RWPE2 (cell line): ENCODE measurements around the gene AKAP11.
A peak's percentile ranks its signal among the peaks of the same experiment; 100 is the strongest.
"Not testable (repeated sequence)": the region's sequence is repeated elsewhere in the genome, so short reads cannot be mapped to it uniquely, and the experiment has no call there.

Source experiments
- ATAC-seq: fragments of 200-7000 bp; cut with Tn5 transposase; 3 replicates; pipeline ENCODE4 v1.9.1; 2021; ENCODE audit warnings: low read depth
- DNase-seq: peaks from one replicate; pipeline ENCODE4 v3.0.0-alpha.2; 2020; ENCODE audit warnings: low spot score
- H3K27ac ChIP-seq: fragments of 450-650 bp; 2 replicates; pipeline ENCODE4 v1.5.1; 2017; ENCODE audit warnings: mild to moderate bottlenecking; ENCODE audit not compliant: poor library complexity, severe bottlenecking
- H3K27me3 ChIP-seq: fragments of 250-450 bp; sonication (Bioruptor Pico); 2 replicates; pipeline ENCODE4 v1.5.1; 2021; ENCODE audit warnings: mild to moderate bottlenecking, moderate library complexity; ENCODE audit not compliant: insufficient read depth, poor library complexity, severe bottlenecking
- H3K36me3 ChIP-seq: fragments of 250-450 bp; sonication (Bioruptor Pico); 2 replicates; pipeline ENCODE4 v1.5.1; 2020; ENCODE audit warnings: low read depth, mild to moderate bottlenecking, moderate library complexity
- H3K4me1 ChIP-seq: fragments of 250-450 bp; sonication (Bioruptor Pico); 2 replicates; pipeline ENCODE4 v1.5.1; 2021; ENCODE audit warnings: mild to moderate bottlenecking, moderate library complexity; ENCODE audit not compliant: insufficient read depth, poor library complexity, severe bottlenecking
- H3K4me3 ChIP-seq: fragments of 250-450 bp; sonication (Bioruptor Pico); 2 replicates; pipeline ENCODE4 v1.5.1; 2021; ENCODE audit warnings: mild to moderate bottlenecking, moderate library complexity; ENCODE audit not compliant: severe bottlenecking
- H3K9me3 ChIP-seq: fragments of 250-450 bp; sonication (Bioruptor Pico); 2 replicates; pipeline ENCODE4 v1.5.1; 2021; ENCODE audit warnings: mild to moderate bottlenecking, moderate library complexity; ENCODE audit not compliant: severe bottlenecking
- CTCF ChIP-seq: fragments of 450-650 bp; IDR thresholded peaks from one replicate; pipeline ENCODE4 v1.5.1; 2017; ENCODE audit warnings: mild to moderate bottlenecking, moderate library complexity; ENCODE audit not compliant: poor library complexity, severe bottlenecking

AKAP11 gene

GRCh38 chr13:42272115-42272803 lies at the start of gene AKAP11:
Gene AKAP11, plus strand, starts transcription at chr13:42272152. Its CDS starts 14,197 bp downstream, at chr13:42286349.
- peak within 1 kb of the TSS; percentile 58 for H3K27ac ChIP-seq
- H3K27me3 ChIP-seq = no peaks in the 10 kb centered on the region
- no peaks in the 10 kb centered on the region; the same call in 1 of the 2 replicates for H3K36me3 ChIP-seq
- peaks cover 10% of the 10 kb centered on the region for H3K4me1 ChIP-seq
- TF ChIP-seq CTCF = no peak
- peak within 1 kb of the TSS; percentile 85 for H3K4me3 ChIP-seq
- DNase-seq (no peak), ATAC-seq (peak; percentile 52)
- no peaks in the 10 kb centered on the region for H3K9me3 ChIP-seq

GRCh38 chr13:42223681-42224080 lies 48.3 kb upstream of the AKAP11 start:
- Histone ChIP-seq H3K4me3 (no peak overlapping the region), H3K36me3 (peaks cover 57% of the 10 kb centered on the region), H3K27me3 (no peaks in the 10 kb centered on the region), H3K4me1 (peaks cover under 1% of the 10 kb centered on the region), H3K27ac (no peak overlapping the region), H3K9me3 (no peaks in the 10 kb centered on the region)
- no peak for TF ChIP-seq CTCF
- no peak for DNase-seq
- no peak for ATAC-seq

- DNase-seq (no peak), ATAC-seq (no peak)
- TF ChIP-seq CTCF = no peak
- Histone ChIP-seq H3K27ac (no peak overlapping the region), H3K4me3 (no peak overlapping the region), H3K9me3 (no peaks in the 10 kb centered on the region), H3K27me3 (no peaks in the 10 kb centered on the region), H3K36me3 (peaks cover 57% of the 10 kb centered on the region), H3K4me1 (peaks cover 9% of the 10 kb centered on the region)
These were observed 46.9 kb upstream of the AKAP11 start for GRCh38 chr13:42225051-42225450.

- not testable (repeated sequence) for H3K27ac ChIP-seq, DNase-seq, ATAC-seq, H3K9me3 ChIP-seq, H3K4me3 ChIP-seq, H3K4me1 ChIP-seq, H3K27me3 ChIP-seq
- H3K36me3 ChIP-seq = peaks cover 53% of the 10 kb centered on the region
These were observed 45.2 kb upstream of the AKAP11 start for GRCh38 chr13:42226759-42227158.

GRCh38 chr13:42228527-42228926 lies 43.4 kb upstream of the AKAP11 start:
- Histone ChIP-seq H3K4me1 (peaks cover 9% of the 10 kb centered on the region), H3K27ac (no peak overlapping the region), H3K4me3 (no peak overlapping the region), H3K36me3 (peaks cover 38% of the 10 kb centered on the region), H3K27me3 (no peaks in the 10 kb centered on the region), H3K9me3 (no peaks in the 10 kb centered on the region)
- TF ChIP-seq CTCF = no peak
- ATAC-seq = no peak
- DNase-seq = no peak
